ENCODE measurements around the gene NECTIN2. TPM values are rescaled to one million over a fixed set of nuclear protein-coding genes. Genes with fewer than 3 reads are reported as not detected.

Gene NECTIN2
- total RNA-seq, 2 experiments from 2014 or later = 1.8 to 1.9 TPM

GRCh38 chr19:44812142-44812718 lies 33.9 kb upstream of the NECTIN2 start:
- ChIA-PET CTCF (no interaction called here), POLR2A (no interaction called here)
- no peaks in the 10 kb centered on the region for H3K4me1 Mint-ChIP-seq (ENCODE audit: low read depth)
- no peak for TF ChIP-seq CTCF (IDR thresholded peaks at IDR 0.05)
- ATAC-seq (ENCODE audit: poor library complexity) (no peak), DNase-seq (no peak)
- H3K36me3 Mint-ChIP-seq (ENCODE audit: low read depth) = no peaks in the 10 kb centered on the region
- H3K9me3 Mint-ChIP-seq = no peaks in the 10 kb centered on the region
- no peak overlapping the region for H3K4me3 ChIP-seq (ENCODE audit: low read length)
- peaks cover 6% of the 10 kb centered on the region for H3K4me1 ChIP-seq (ENCODE audit: insufficient read depth, low read length)
- peaks cover 0 to 10% of the 10 kb centered on the region in 2 experiments for H3K9me3 ChIP-seq (ENCODE audit: control insufficient read depth in 1 of 2, insufficient read depth in 1 of 2, low read length in 2 of 2)
- no peak overlapping the region for H3K27ac Mint-ChIP-seq
- H3K4me3 Mint-ChIP-seq = no peak overlapping the region
- peaks cover 17 to 29% of the 10 kb centered on the region in 2 experiments for H3K27me3 ChIP-seq (ENCODE audit: control insufficient read depth in 1 of 2, insufficient read depth in 2 of 2, low read length in 2 of 2)
- intact Hi-C loops (cut with DNase I, micrococcal nuclease) = no loop called here
- peaks cover 42% of the 10 kb centered on the region for H3K27me3 Mint-ChIP-seq
- no peak overlapping the region for H3K27ac ChIP-seq (ENCODE audit: low read depth in 1 of 2, low read length in 2 of 2)
- no peaks in the 10 kb centered on the region for H3K36me3 ChIP-seq (ENCODE audit: insufficient read depth, low read length)

DNA sequence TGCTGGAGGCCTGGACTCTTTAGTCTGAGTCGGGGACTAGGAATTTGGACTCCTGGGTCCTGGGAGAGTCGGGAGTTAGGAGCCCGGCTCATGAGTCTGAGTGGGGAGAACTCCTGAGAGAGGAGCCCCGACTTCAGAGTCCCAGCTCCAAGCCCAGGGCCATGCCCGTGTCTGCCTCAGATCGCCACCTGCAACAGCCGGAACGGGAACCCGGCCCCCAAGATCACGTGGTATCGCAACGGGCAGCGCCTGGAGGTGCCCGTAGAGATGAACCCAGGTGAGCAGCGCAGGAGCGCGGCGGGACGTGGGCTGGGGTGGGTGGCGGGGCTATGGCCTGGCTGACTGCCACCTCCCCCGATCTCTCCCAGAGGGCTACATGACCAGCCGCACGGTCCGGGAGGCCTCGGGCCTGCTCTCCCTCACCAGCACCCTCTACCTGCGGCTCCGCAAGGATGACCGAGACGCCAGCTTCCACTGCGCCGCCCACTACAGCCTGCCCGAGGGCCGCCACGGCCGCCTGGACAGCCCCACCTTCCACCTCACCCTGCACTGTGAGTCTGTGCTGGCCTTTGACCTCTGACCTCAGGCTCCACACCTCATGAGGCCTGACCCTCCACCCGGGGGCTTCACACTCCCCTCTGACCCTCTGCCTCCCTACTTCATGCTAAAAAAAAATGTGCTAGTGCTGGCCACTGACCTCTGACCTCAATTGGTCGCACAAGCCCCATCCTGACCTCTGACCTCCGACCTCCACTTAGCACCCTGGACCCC lies 32.8 kb upstream of the NECTIN2 start:
- Histone ChIP-seq H3K9me3 (ENCODE audit: control insufficient read depth in 1 of 2, insufficient read depth in 1 of 2, low read length in 2 of 2) (peaks cover 0 to 4% of the 10 kb centered on the region in 2 experiments), H3K27ac (ENCODE audit: low read depth in 1 of 2, low read length in 2 of 2) (no peak overlapping the region), H3K4me1 (ENCODE audit: insufficient read depth, low read length) (peaks cover 6% of the 10 kb centered on the region), H3K36me3 (ENCODE audit: insufficient read depth, low read length) (no peaks in the 10 kb centered on the region), H3K27me3 (ENCODE audit: control insufficient read depth in 1 of 2, insufficient read depth in 2 of 2, low read length in 2 of 2) (peaks cover 13 to 22% of the 10 kb centered on the region in 2 experiments), H3K4me3 (ENCODE audit: low read length) (no peak overlapping the region)
- Mint-ChIP-seq H3K4me1 (ENCODE audit: low read depth) (no peaks in the 10 kb centered on the region), H3K27ac (no peak overlapping the region), H3K4me3 (no peak overlapping the region), H3K27me3 (peaks cover 44% of the 10 kb centered on the region), H3K9me3 (no peaks in the 10 kb centered on the region), H3K36me3 (ENCODE audit: low read depth) (no peaks in the 10 kb centered on the region)
- POLR2A ChIA-PET = no interaction called here
- DNase-seq = no peak
- no peak for ATAC-seq (ENCODE audit: poor library complexity)
- intact Hi-C loops (cut with DNase I, micrococcal nuclease) = no loop called here
- CTCF ChIA-PET = interaction anchor here (0.6 kb wide), 1 partner anchor 61 kb away, joined by 3 read pairs; no protein-coding TSS in a partner anchor
- TF ChIP-seq CTCF (IDR thresholded peaks at IDR 0.05) = no peak

- Histone ChIP-seq H3K4me3 (ENCODE audit: low read length) (no peak overlapping the region), H3K27me3 (ENCODE audit: control insufficient read depth in 1 of 2, insufficient read depth in 2 of 2, low read length in 2 of 2) (peaks cover 10 to 17% of the 10 kb centered on the region in 2 experiments), H3K27ac (ENCODE audit: low read depth in 1 of 2, low read length in 2 of 2) (no peak overlapping the region), H3K36me3 (ENCODE audit: insufficient read depth, low read length) (no peaks in the 10 kb centered on the region), H3K9me3 (ENCODE audit: control insufficient read depth in 1 of 2, insufficient read depth in 1 of 2, low read length in 2 of 2) (peaks cover 0 to 4% of the 10 kb centered on the region in 2 experiments), H3K4me1 (ENCODE audit: insufficient read depth, low read length) (peaks cover 6% of the 10 kb centered on the region)
- ATAC-seq (ENCODE audit: poor library complexity) (no peak), DNase-seq (no peak)
- intact Hi-C loops (cut with DNase I, micrococcal nuclease) = no loop called here
- Mint-ChIP-seq H3K9me3 (no peaks in the 10 kb centered on the region), H3K27ac (no peak overlapping the region), H3K36me3 (ENCODE audit: low read depth) (no peaks in the 10 kb centered on the region), H3K4me3 (no peak overlapping the region), H3K27me3 (peaks cover 41% of the 10 kb centered on the region), H3K4me1 (ENCODE audit: low read depth) (no peaks in the 10 kb centered on the region)
- TF ChIP-seq CTCF (IDR thresholded peaks at IDR 0.05) = no peak
- CTCF ChIA-PET = interaction anchor here (0.6 kb wide), 1 partner anchor 62 kb away, joined by 3 read pairs; no protein-coding TSS in a partner anchor
- POLR2A ChIA-PET = no interaction called here
These were observed 32.1 kb upstream of the NECTIN2 start for GRCh38 chr19:44813841-44814470.

Measured in CD4-positive, alpha-beta T cell (primary cell).